HFF-Myc (cell line): Measurements from ENCODE around the gene RUNX1.

ENCODE experiments used
- DNase-seq: peaks from one replicate; pipeline ENCODE4 v3.0.0-alpha.2; 2011; ENCODE audit warnings: low read depth; ENCODE audit errors: extremely low read depth
- H3K4me3 ChIP-seq: replicated peaks from 2 replicates; pipeline ENCODE4 v1.5.1; 2011; ENCODE audit warnings: low read depth, mild to moderate bottlenecking, control low read depth, low read length
- CTCF ChIP-seq: IDR thresholded peaks from 2 replicates; pipeline ENCODE4 v1.5.1; 2012; ENCODE audit warnings: mild to moderate bottlenecking, low read depth, low read length, control low read depth; ENCODE audit errors: missing control alignments

RUNX1 gene

GRCh38 chr21:34824314-34824713 lies 224.8 kb downstream of the RUNX1 start:
- TF ChIP-seq CTCF: no peak
- no peak for DNase-seq
- H3K4me3 ChIP-seq: no peak overlapping the region

GRCh38 chr21:34822942-34823341 lies 226.2 kb downstream of the RUNX1 start:
- no peak for DNase-seq
- no peak overlapping the region for H3K4me3 ChIP-seq
- no peak for TF ChIP-seq CTCF

DNA sequence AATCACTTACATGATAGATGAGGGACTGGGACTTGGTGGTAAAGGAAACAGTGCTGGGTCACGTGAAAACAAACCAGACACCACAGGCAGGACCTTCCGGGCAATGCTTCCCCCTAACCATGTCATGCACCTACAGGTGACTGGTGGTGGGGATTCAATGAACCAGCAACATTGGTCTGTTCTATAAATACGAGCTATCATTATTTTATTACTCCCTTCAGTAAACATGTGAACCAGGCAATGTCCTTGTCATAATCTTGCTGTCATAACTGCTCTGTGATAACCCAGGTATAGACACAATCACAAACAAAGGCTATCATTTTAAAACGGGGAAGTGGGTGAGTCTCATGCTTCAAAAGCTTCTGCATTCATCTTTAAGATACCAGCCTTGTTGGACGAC lies 226.9 kb downstream of the RUNX1 start:
- no peak for TF ChIP-seq CTCF
- DNase-seq: no peak
- no peak overlapping the region for H3K4me3 ChIP-seq

- no peak overlapping the region for H3K4me3 ChIP-seq
- DNase-seq: no peak
- no peak for TF ChIP-seq CTCF
Observed at GRCh38 chr21:34821717-34822116, 227.4 kb downstream of the RUNX1 start.

DNA sequence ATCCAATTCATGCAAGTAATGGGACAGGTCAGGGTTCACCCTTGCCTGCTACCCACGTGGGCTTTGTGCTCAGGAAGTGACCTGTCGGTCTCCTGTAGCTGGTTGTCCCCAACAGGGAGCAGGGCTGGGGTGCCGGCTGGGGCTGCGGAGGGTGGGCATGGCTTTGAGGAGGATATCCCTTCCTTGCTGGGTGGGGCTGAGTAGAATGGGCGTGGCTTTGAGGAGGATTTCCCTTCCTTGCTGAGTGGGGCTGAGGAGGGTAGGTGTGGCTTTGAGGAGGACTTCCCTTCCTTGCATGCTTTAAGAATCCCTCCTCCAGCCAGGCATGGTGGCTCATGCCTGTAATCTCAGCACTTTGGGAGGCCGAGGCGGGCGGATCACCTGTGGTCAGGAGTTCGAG lies 229.1 kb downstream of the RUNX1 start:
- DNase-seq: no peak
- no peak overlapping the region for H3K4me3 ChIP-seq
- TF ChIP-seq CTCF: no peak

- TF ChIP-seq CTCF: no peak
- H3K4me3 ChIP-seq: no peak overlapping the region
- no peak for DNase-seq
Observed at GRCh38 chr21:34819357-34819999, 229.6 kb downstream of the RUNX1 start.

- H3K4me3 ChIP-seq: no peak overlapping the region
- no peak for DNase-seq
- no peak for TF ChIP-seq CTCF
Observed at GRCh38 chr21:34818662-34819158, 230.4 kb downstream of the RUNX1 start.
